Stimulated activated naive CD8-positive, alpha-beta T cell treated with anti-CD3 and anti-CD28 coated beads, Interleukin-15, Interleukin-2, amounts not matched to agents 100 ng/mL and 50 ng/mL, for 24 hours (primary cell): Measurements from ENCODE around the gene ERC1.
"Not testable (repeated sequence)": the region's sequence is repeated elsewhere in the genome, so short reads cannot be mapped to it uniquely, and the experiment has no call there.

Experiments
- H3K27ac Mint-ChIP-seq: one replicate; pipeline ENCODE4 v1.8.0; 2021; ENCODE audit warnings: mild to moderate bottlenecking, mixed read lengths
- H3K27me3 Mint-ChIP-seq: one replicate; pipeline ENCODE4 v1.8.0; 2021; ENCODE audit warnings: mixed read lengths
- H3K36me3 Mint-ChIP-seq: one replicate; pipeline ENCODE4 v1.8.0; 2021; ENCODE audit warnings: low read depth, mixed read lengths
- H3K4me1 Mint-ChIP-seq: one replicate; pipeline ENCODE4 v1.8.0; 2021; ENCODE audit warnings: low read depth, mixed read lengths
- H3K4me3 Mint-ChIP-seq: one replicate; pipeline ENCODE4 v1.8.0; 2021; ENCODE audit warnings: mild to moderate bottlenecking, mixed read lengths
- H3K9me3 Mint-ChIP-seq: one replicate; pipeline ENCODE4 v1.8.0; 2021; ENCODE audit warnings: mixed read lengths

The ERC1 gene

GRCh38 chr12:997505-997904, 6.5 kb downstream of the ERC1 start:
- Mint-ChIP-seq H3K4me1 (peaks cover 23% of the 10 kb centered on the region), H3K27me3 (no peaks in the 10 kb centered on the region), H3K36me3 (peaks cover 9% of the 10 kb centered on the region), H3K4me3 (no peak overlapping the region), H3K27ac (no peak overlapping the region), H3K9me3 (no peaks in the 10 kb centered on the region)

- no peaks in the 10 kb centered on the region for H3K9me3 Mint-ChIP-seq
- no peaks in the 10 kb centered on the region for H3K27me3 Mint-ChIP-seq
- no peak overlapping the region for H3K27ac Mint-ChIP-seq
- H3K36me3 Mint-ChIP-seq, result peaks cover 9% of the 10 kb centered on the region
- H3K4me3 Mint-ChIP-seq, result no peak overlapping the region
- peaks cover 20% of the 10 kb centered on the region for H3K4me1 Mint-ChIP-seq
These were observed 7.2 kb downstream of the ERC1 start for GRCh38 chr12:998020-998874.

GRCh38 chr12:999736-1000135, 8.7 kb downstream of the ERC1 start:
- H3K9me3 Mint-ChIP-seq, result not testable (repeated sequence)

GRCh38 chr12:1001507-1001906, 10.5 kb downstream of the ERC1 start:
- Mint-ChIP-seq H3K36me3 (peaks cover 13% of the 10 kb centered on the region), H3K4me1 (peaks cover 18% of the 10 kb centered on the region)

More at GRCh38 chr12:999736-1000135, 8.7 kb downstream of the ERC1 start:
- peaks cover 26% of the 10 kb centered on the region for H3K4me1 Mint-ChIP-seq
- H3K4me3 Mint-ChIP-seq, H3K27me3 Mint-ChIP-seq, H3K27ac Mint-ChIP-seq: not testable (repeated sequence)
- H3K36me3 Mint-ChIP-seq, result peaks cover 13% of the 10 kb centered on the region

GRCh38 chr12:1003600-1004271, 12.7 kb downstream of the ERC1 start:
- no peak overlapping the region for H3K4me3 Mint-ChIP-seq
- no peak overlapping the region for H3K27ac Mint-ChIP-seq
- peaks cover 13% of the 10 kb centered on the region for H3K36me3 Mint-ChIP-seq
- no peaks in the 10 kb centered on the region for H3K27me3 Mint-ChIP-seq
- H3K9me3 Mint-ChIP-seq, result no peaks in the 10 kb centered on the region
- peaks cover 9% of the 10 kb centered on the region for H3K4me1 Mint-ChIP-seq

More at GRCh38 chr12:1001507-1001906, 10.5 kb downstream of the ERC1 start:
- Mint-ChIP-seq H3K4me3 (no peak overlapping the region), H3K9me3 (no peaks in the 10 kb centered on the region), H3K27ac (no peak overlapping the region), H3K27me3 (no peaks in the 10 kb centered on the region)

- Mint-ChIP-seq H3K4me1 (peaks cover 6% of the 10 kb centered on the region), H3K36me3 (peaks cover 7% of the 10 kb centered on the region), H3K4me3 (no peak overlapping the region), H3K27ac (no peak overlapping the region), H3K27me3 (no peaks in the 10 kb centered on the region), H3K9me3 (no peaks in the 10 kb centered on the region)
These were observed 15.2 kb downstream of the ERC1 start for GRCh38 chr12:1006255-1006654.

GRCh38 chr12:1007276-1007675, 16.3 kb downstream of the ERC1 start:
- peaks cover 6% of the 10 kb centered on the region for H3K4me1 Mint-ChIP-seq
- H3K36me3 Mint-ChIP-seq, result peaks cover 4% of the 10 kb centered on the region
- no peak overlapping the region for H3K27ac Mint-ChIP-seq
- no peaks in the 10 kb centered on the region for H3K27me3 Mint-ChIP-seq
- no peak overlapping the region for H3K4me3 Mint-ChIP-seq
- H3K9me3 Mint-ChIP-seq, result no peaks in the 10 kb centered on the region

GRCh38 chr12:1007994-1008393, 17.0 kb downstream of the ERC1 start:
- Mint-ChIP-seq H3K9me3 (no peaks in the 10 kb centered on the region), H3K27me3 (no peaks in the 10 kb centered on the region), H3K36me3 (peaks cover 4% of the 10 kb centered on the region), H3K27ac (no peak overlapping the region), H3K4me1 (peaks cover 6% of the 10 kb centered on the region), H3K4me3 (no peak overlapping the region)

- Mint-ChIP-seq H3K36me3 (no peaks in the 10 kb centered on the region), H3K9me3 (no peaks in the 10 kb centered on the region), H3K4me3 (no peak overlapping the region), H3K27me3 (no peaks in the 10 kb centered on the region), H3K4me1 (no peaks in the 10 kb centered on the region), H3K27ac (no peak overlapping the region)
These were observed 20.1 kb downstream of the ERC1 start for GRCh38 chr12:1011091-1011490.

- Mint-ChIP-seq H3K27ac (no peak overlapping the region), H3K27me3 (no peaks in the 10 kb centered on the region), H3K4me3 (no peak overlapping the region), H3K4me1 (no peaks in the 10 kb centered on the region), H3K9me3 (no peaks in the 10 kb centered on the region), H3K36me3 (no peaks in the 10 kb centered on the region)
These were observed 22.8 kb downstream of the ERC1 start for GRCh38 chr12:1013618-1014489.

- Mint-ChIP-seq H3K36me3 (peaks cover 25% of the 10 kb centered on the region), H3K9me3 (no peaks in the 10 kb centered on the region), H3K27me3 (no peaks in the 10 kb centered on the region), H3K4me1 (no peaks in the 10 kb centered on the region), H3K4me3 (no peak overlapping the region), H3K27ac (no peak overlapping the region)
These were observed 28.3 kb downstream of the ERC1 start for GRCh38 chr12:1019283-1019682.

- Mint-ChIP-seq H3K4me3 (no peak overlapping the region), H3K4me1 (no peaks in the 10 kb centered on the region), H3K9me3 (no peaks in the 10 kb centered on the region)
These were observed 29.4 kb downstream of the ERC1 start for GRCh38 chr12:1020389-1020788.

GRCh38 chr12:1022032-1022970, 31.3 kb downstream of the ERC1 start:
- Mint-ChIP-seq H3K4me1 (no peaks in the 10 kb centered on the region), H3K27me3 (no peaks in the 10 kb centered on the region), H3K36me3 (peaks cover 33% of the 10 kb centered on the region), H3K4me3 (no peak overlapping the region), H3K9me3 (no peaks in the 10 kb centered on the region), H3K27ac (no peak overlapping the region)

More at GRCh38 chr12:1020389-1020788, 29.4 kb downstream of the ERC1 start:
- Mint-ChIP-seq H3K27ac (no peak overlapping the region), H3K27me3 (no peaks in the 10 kb centered on the region), H3K36me3 (peaks cover 25% of the 10 kb centered on the region)

GRCh38 chr12:1030779-1031178, 39.8 kb downstream of the ERC1 start:
- Mint-ChIP-seq H3K4me1 (no peaks in the 10 kb centered on the region), H3K36me3 (peaks cover 45% of the 10 kb centered on the region), H3K4me3 (no peak overlapping the region), H3K27me3 (no peaks in the 10 kb centered on the region), H3K9me3 (no peaks in the 10 kb centered on the region), H3K27ac (no peak overlapping the region)
